Spleen (tissue), 7 donors: Measurements from ENCODE around the gene CD2.

Experiments
- POLR2A ChIP-seq, 3 donors: fragments of 450-650 bp; IDR thresholded peaks; one replicate each; pipeline ENCODE4 v1.5.1; 2017; ENCODE audit warnings: antibody characterized with exemption in 3 of 3, mild to moderate bottlenecking in 1 of 3
- POLR2AphosphoS5 ChIP-seq, 3 donors: sonication (generic); formaldehyde crosslinking; IDR thresholded peaks; one replicate each; pipeline ENCODE4 v1.5.1; 2017; ENCODE audit warnings: antibody characterized with exemption in 3 of 3
- TF ChIP-seq, protein P1 (sequence below), 11 experiments: fragments of 200-600 bp in 7 of 11; fragments of 450-650 bp in 4 of 11; sonication (generic) in 4 of 11; IDR thresholded peaks in 8 of 11; conservative IDR thresholded peaks in 3 of 11; 1 replicate in 7 of 11; 2 replicates in 4 of 11; pipeline versions ENCODE4 v1.4.0 to v1.8.0; 2016 to 2021; ENCODE audit warnings: antibody characterized with exemption in 11 of 11, inconsistent platforms in 4 of 11, mild to moderate bottlenecking in 1 of 11
- donor health status: DM: no; HTN: no; CAD: no; lungs with moderate emphysema.
- donor health status: DM: no; HTN: no; CAD: no.
- donor health status: DM: no; HTN: no; CAD: no.

DNA sequence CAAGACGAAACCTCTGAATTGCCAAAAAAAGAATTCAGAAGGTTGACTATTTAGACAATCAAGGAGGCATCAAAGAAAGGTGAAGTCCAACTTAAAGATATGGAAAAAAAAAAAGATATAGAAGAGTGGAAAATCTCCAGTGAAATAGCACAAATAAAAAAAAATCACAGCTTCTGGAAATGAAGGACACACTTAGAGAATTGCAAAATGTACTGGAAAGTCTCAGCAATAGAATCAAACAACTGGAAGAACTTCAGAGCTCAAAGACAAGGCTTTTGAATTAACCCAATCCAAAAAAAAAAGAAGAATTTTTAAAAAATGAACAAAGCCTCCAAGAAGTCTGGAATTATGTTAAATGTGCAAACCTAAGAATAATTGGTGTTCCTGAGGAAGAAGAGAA is 31.8 kb downstream of the CD2 start:
- TF ChIP-seq, protein P1, sequence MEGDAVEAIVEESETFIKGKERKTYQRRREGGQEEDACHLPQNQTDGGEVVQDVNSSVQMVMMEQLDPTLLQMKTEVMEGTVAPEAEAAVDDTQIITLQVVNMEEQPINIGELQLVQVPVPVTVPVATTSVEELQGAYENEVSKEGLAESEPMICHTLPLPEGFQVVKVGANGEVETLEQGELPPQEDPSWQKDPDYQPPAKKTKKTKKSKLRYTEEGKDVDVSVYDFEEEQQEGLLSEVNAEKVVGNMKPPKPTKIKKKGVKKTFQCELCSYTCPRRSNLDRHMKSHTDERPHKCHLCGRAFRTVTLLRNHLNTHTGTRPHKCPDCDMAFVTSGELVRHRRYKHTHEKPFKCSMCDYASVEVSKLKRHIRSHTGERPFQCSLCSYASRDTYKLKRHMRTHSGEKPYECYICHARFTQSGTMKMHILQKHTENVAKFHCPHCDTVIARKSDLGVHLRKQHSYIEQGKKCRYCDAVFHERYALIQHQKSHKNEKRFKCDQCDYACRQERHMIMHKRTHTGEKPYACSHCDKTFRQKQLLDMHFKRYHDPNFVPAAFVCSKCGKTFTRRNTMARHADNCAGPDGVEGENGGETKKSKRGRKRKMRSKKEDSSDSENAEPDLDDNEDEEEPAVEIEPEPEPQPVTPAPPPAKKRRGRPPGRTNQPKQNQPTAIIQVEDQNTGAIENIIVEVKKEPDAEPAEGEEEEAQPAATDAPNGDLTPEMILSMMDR (IDR thresholded peaks at IDR 0.05 in 8 of 11, conservative IDR thresholded peaks at IDR 0.05 in 3 of 11): no peak
- TF ChIP-seq POLR2A (IDR thresholded peaks at IDR 0.05) (no peak), POLR2AphosphoS5 (IDR thresholded peaks at IDR 0.05) (no peak)
